ENCODE measurements around the gene SLC9B2. TPM values are rescaled to one million over a fixed set of nuclear protein-coding genes. Genes with fewer than 3 reads are reported as not detected.
"Not testable (repeated sequence)": the region's sequence is repeated elsewhere in the genome, so short reads cannot be mapped to it uniquely, and the experiment has no call there.

Gene SLC9B2
- total RNA-seq, 2 donors from 2014 or later: 1.3 to 2.9 TPM

- TF ChIP-seq CTCF (IDR thresholded peaks at IDR 0.05): peak; percentile 53
- Histone ChIP-seq H3K27me3 (no peaks in the 10 kb centered on the region), H3K9ac (ENCODE audit: low read depth in 2 of 2, low read length in 2 of 2) (no peak overlapping the region), H3K9me3 (no peaks in the 10 kb centered on the region), H3K4me1 (peaks cover 4% of the 10 kb centered on the region), H3K36me3 (no peaks in the 10 kb centered on the region), H3K27ac (no peak overlapping the region), H3K4me3 (no peak overlapping the region)
- DNase-seq: peak; percentile 37
- intact Hi-C loops (cut with DNase I): no loop called here
These were observed 67.5 kb downstream of the SLC9B2 start for GRCh38 chr4:103008875-103009729.

GRCh38 chr4:103002551-103002950 is 74.0 kb downstream of the SLC9B2 start:
- Histone ChIP-seq H3K27me3 (no peaks in the 10 kb centered on the region), H3K9me3 (no peaks in the 10 kb centered on the region), H3K4me1 (no peaks in the 10 kb centered on the region), H3K36me3 (no peaks in the 10 kb centered on the region), H3K27ac (no peak overlapping the region), H3K9ac (ENCODE audit: low read depth in 2 of 2, low read length in 2 of 2) (no peak overlapping the region), H3K4me3 (no peak overlapping the region)
- intact Hi-C loops (cut with DNase I): no loop called here
- no peak for DNase-seq
- no peak for TF ChIP-seq CTCF (IDR thresholded peaks at IDR 0.05)

- intact Hi-C loops (cut with DNase I): no loop called here
- Histone ChIP-seq H3K9me3 (no peaks in the 10 kb centered on the region), H3K27me3 (no peaks in the 10 kb centered on the region), H3K36me3 (no peaks in the 10 kb centered on the region), H3K4me1 (no peaks in the 10 kb centered on the region), H3K4me3 (no peak overlapping the region), H3K9ac (ENCODE audit: low read depth in 2 of 2, low read length in 2 of 2) (no peak overlapping the region), H3K27ac (no peak overlapping the region)
- no peak for DNase-seq
- TF ChIP-seq CTCF (IDR thresholded peaks at IDR 0.05): no peak
These were observed 81.8 kb downstream of the SLC9B2 start for GRCh38 chr4:102994803-102995202.

- H3K27me3 ChIP-seq; H3K27ac ChIP-seq; H3K9ac ChIP-seq (ENCODE audit: low read depth in 2 of 2, low read length in 2 of 2); H3K9me3 ChIP-seq; intact Hi-C loops (cut with DNase I); H3K4me1 ChIP-seq; H3K36me3 ChIP-seq; DNase-seq; H3K4me3 ChIP-seq: not testable (repeated sequence)
These were observed 82.6 kb downstream of the SLC9B2 start for GRCh38 chr4:102993985-102994384.

GRCh38 chr4:102988429-102989020 is 88.0 kb downstream of the SLC9B2 start:
- Histone ChIP-seq H3K9ac (ENCODE audit: low read depth in 2 of 2, low read length in 2 of 2) (no peak overlapping the region), H3K9me3 (no peaks in the 10 kb centered on the region), H3K4me3 (no peak overlapping the region), H3K36me3 (no peaks in the 10 kb centered on the region), H3K27me3 (no peaks in the 10 kb centered on the region), H3K4me1 (no peaks in the 10 kb centered on the region), H3K27ac (no peak overlapping the region)
- no peak for TF ChIP-seq CTCF (IDR thresholded peaks at IDR 0.05)
- no peak for DNase-seq
- intact Hi-C loops (cut with DNase I): no loop called here

GRCh38 chr4:102981005-102981404 is 95.6 kb downstream of the SLC9B2 start:
- no peak for TF ChIP-seq CTCF (IDR thresholded peaks at IDR 0.05)
- no peak overlapping the region for H3K4me3 ChIP-seq
- no peak overlapping the region for H3K27ac ChIP-seq
- H3K9me3 ChIP-seq: no peaks in the 10 kb centered on the region
- no peak overlapping the region for H3K9ac ChIP-seq (ENCODE audit: low read depth in 2 of 2, low read length in 2 of 2)
- H3K36me3 ChIP-seq: no peaks in the 10 kb centered on the region
- H3K27me3 ChIP-seq: no peaks in the 10 kb centered on the region
- intact Hi-C loops (cut with DNase I): no loop called here
- no peak for DNase-seq
- no peaks in the 10 kb centered on the region for H3K4me1 ChIP-seq
